ENCODE measurements around the gene TBC1D2. TPM values are rescaled to one million over a fixed set of nuclear protein-coding genes. Genes with fewer than 3 reads are reported as not detected.
A peak's percentile ranks its signal among the peaks of the same experiment; 100 is the strongest.

Gene TBC1D2
- total and polyA plus RNA-seq, 2 of the 13 experiments (the other 11 are each of a cell fraction or from before 2014, with no cell fraction given): 2.0 to 2.8 TPM

GRCh38 chr9:98228392-98229089 is 26.9 kb downstream of the TBC1D2 start (continued):
- TF ChIP-seq, protein P1, sequence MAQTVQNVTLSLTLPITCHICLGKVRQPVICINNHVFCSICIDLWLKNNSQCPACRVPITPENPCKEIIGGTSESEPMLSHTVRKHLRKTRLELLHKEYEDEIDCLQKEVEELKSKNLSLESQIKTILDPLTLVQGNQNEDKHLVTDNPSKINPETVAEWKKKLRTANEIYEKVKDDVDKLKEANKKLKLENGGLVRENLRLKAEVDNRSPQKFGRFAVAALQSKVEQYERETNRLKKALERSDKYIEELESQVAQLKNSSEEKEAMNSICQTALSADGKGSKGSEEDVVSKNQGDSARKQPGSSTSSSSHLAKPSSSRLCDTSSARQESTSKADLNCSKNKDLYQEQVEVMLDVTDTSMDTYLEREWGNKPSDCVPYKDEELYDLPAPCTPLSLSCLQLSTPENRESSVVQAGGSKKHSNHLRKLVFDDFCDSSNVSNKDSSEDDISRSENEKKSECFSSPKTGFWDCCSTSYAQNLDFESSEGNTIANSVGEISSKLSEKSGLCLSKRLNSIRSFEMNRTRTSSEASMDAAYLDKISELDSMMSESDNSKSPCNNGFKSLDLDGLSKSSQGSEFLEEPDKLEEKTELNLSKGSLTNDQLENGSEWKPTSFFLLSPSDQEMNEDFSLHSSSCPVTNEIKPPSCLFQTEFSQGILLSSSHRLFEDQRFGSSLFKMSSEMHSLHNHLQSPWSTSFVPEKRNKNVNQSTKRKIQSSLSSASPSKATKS (CRISPR knock-in tag; IDR thresholded peaks at IDR 0.05): no peak
- TF ChIP-seq, protein P2, sequence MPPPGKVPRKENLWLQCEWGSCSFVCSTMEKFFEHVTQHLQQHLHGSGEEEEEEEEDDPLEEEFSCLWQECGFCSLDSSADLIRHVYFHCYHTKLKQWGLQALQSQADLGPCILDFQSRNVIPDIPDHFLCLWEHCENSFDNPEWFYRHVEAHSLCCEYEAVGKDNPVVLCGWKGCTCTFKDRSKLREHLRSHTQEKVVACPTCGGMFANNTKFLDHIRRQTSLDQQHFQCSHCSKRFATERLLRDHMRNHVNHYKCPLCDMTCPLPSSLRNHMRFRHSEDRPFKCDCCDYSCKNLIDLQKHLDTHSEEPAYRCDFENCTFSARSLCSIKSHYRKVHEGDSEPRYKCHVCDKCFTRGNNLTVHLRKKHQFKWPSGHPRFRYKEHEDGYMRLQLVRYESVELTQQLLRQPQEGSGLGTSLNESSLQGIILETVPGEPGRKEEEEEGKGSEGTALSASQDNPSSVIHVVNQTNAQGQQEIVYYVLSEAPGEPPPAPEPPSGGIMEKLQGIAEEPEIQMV (CRISPR knock-in tag; IDR thresholded peaks at IDR 0.05; ENCODE audit: low read depth): no peak
- TF ChIP-seq TCF7L2 (IDR thresholded peaks at IDR 0.05; ENCODE audit: low read depth, low read length) (no peak), PRDM10 (CRISPR knock-in tag; IDR thresholded peaks at IDR 0.05; ENCODE audit: low read depth) (no peak), GRHL1 (CRISPR knock-in tag; conservative IDR thresholded peaks at IDR 0.05) (no peak), ETV6 (CRISPR knock-in tag; conservative IDR thresholded peaks at IDR 0.05) (no peak), MAZ (IDR thresholded peaks at IDR 0.05; ENCODE audit: borderline replicate concordance, low read depth, low read length) (no peak), MAZ (CRISPR knock-in tag; IDR thresholded peaks at IDR 0.05; ENCODE audit: low read depth) (no peak), CBX5 (CRISPR knock-in tag; IDR thresholded peaks at IDR 0.05; ENCODE audit: borderline replicate concordance) (no peak; the same call in 1 of the 2 replicates), ZNF124 (CRISPR knock-in tag; IDR thresholded peaks at IDR 0.05) (no peak), ZNF775 (CRISPR knock-in tag; IDR thresholded peaks at IDR 0.05; ENCODE audit: borderline replicate concordance) (no peak), NFKBIZ (CRISPR knock-in tag; IDR thresholded peaks at IDR 0.05) (0 out of 2 replicates have a peak, but pooled peaks have one; percentile 17), SMARCC2 (IDR thresholded peaks at IDR 0.05) (no peak), KDM5A (IDR thresholded peaks at IDR 0.05; ENCODE audit: borderline replicate concordance, low read length) (no peak), ZFX (CRISPR knock-in tag; IDR thresholded peaks at IDR 0.05; ENCODE audit: low read depth) (peak; percentile 61), ZMYM4 (CRISPR knock-in tag; IDR thresholded peaks at IDR 0.05) (0 out of 2 replicates have a peak, but pooled peaks have one; percentile 33), RCOR2 (CRISPR knock-in tag; IDR thresholded peaks at IDR 0.05) (no peak), ZNF460 (CRISPR knock-in tag; IDR thresholded peaks at IDR 0.05; ENCODE audit: borderline replicate concordance) (no peak), ZNF724P (CRISPR knock-in tag; IDR thresholded peaks at IDR 0.05; ENCODE audit: borderline replicate concordance) (no peak)
- TF ChIP-seq, protein P3, sequence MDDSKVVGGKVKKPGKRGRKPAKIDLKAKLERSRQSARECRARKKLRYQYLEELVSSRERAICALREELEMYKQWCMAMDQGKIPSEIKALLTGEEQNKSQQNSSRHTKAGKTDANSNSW (CRISPR knock-in tag; IDR thresholded peaks at IDR 0.05; ENCODE audit: borderline replicate concordance): no peak

Data from HepG2 (cell line).